Adipose tissue (tissue), 3 donors: ENCODE measurements around the gene MME. TPM values are rescaled to one million over a fixed set of nuclear protein-coding genes. Genes with fewer than 3 reads are reported as not detected.
"Not testable (repeated sequence)": the region's sequence is repeated elsewhere in the genome, so short reads cannot be mapped to it uniquely, and the experiment has no call there.

ENCODE experiments used
- H3K27ac ChIP-seq: one replicate; pipeline ENCODE4 v1.5.1; 2013; ENCODE audit warnings: low read depth, low read length
- WGBS, 3 donors: extraction: QIAGEN DNeasy Blood & Tissue Kit; methylation state at CpG; one replicate each; pipeline ENCODE4 v1.1.7; 2013; 5-methylcytosine and 5-hydroxymethylcytosine counted together
- polyA plus RNA-seq, 3 donors: library from polyadenylated mRNA; stranded (reverse); fragments of 200-250 nt; gene quantifications; one replicate each; pipeline ENCODE4 v1.2.3, GENCODE V29; 2013
- donor health status: healthy with polysubstance abuse.
- donor health status: Bipolar disorder and iron deficiency.
- donor health status: healthy.

The MME gene
- polyA plus RNA-seq, 3 donors, result 16.0 to 97.0 (median 39.8) TPM

DNA sequence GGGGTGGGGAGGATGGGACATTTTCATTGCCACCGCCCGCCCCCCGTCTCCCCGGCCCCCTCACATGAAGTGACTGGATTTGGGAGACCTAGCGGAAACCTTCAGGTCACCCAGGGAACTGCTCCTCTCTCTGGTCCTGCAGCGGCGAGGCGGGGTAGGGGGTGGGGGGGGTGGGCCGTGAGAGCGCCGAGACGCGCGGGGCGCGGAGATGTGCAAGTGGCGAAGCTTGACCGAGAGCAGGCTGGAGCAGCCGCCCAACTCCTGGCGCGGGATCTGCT, 712 bp upstream of the MME start:
- WGBS, 3 donors, result 0 to 2% (median 1%) methylated on average over 10 to 21 of the region's 21 CpGs
- no peak overlapping the region for H3K27ac ChIP-seq

DNA sequence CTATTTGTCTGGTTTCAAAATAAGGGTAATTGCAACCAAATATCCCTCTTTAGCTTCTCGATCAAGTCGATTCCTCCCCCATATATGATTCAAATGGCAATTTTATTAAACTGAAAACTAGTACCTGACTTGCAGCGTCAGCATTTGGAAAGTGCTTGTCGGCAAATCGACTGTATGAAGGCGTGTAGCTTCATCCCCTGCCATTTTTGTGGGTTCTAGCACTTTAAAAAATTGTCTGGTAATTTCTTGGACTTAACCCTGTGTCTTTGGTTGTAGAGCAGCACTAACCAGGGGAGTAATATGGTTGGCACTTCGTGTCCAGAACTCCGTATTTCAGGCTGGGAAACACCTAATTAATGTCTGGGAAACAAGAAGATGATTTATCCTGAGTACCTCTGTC, 573 bp downstream of the MME start:
- H3K27ac ChIP-seq, result no peak overlapping the region
- WGBS, 3 donors, result 36 to 40% (median 39%) methylated on average over 8 of the region's 8 CpGs

DNA sequence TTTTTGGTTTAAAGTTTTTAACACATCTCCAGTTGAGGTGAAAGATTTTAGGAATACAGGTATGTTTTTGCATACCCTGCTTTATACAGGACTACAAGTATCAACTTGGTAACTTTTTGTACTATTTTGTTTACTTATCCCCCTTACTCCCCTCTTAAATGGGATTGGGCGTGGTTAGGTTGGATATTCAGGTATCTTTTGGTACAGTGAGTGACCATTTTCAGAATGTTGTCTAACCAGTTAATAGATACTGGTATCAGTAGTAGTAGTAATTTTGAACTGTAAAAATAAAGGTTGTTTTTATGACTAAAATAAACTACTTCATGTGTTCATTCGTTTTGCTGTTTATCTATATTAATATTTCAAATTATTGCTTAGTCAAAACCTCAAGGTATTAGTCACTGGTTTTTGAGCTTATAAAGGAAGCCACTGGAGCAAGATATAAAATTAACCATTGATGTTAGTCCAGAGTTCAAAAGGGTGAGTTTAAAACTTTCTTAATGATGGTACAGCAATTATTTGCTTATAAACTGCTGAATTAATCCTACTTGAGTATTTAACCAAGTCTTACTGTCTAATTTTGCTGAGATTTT, 3.3 kb downstream of the MME start:
- WGBS, 3 donors, result 38 to 83% (median 59%) methylated on average over 2 of the region's 2 CpGs
- no peak overlapping the region for H3K27ac ChIP-seq

DNA sequence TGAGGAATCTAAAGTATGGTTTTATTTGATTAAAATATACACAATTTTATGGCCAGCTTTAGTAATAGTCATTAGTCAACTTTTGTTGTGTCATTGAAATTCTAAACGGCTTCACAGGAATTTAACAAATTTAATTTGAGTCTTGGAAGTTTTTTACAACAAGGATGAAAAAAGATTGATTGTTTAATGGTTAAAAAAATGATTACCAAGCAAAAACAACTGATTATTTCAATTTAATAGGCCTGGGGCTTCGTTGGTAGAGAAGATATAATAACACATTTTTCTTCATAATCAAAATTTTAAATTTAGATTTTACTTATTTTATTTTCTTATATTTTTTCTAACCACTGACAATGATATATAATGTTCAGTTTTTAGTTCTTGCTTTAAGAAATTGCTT, 4.4 kb downstream of the MME start:
- H3K27ac ChIP-seq, result no peak overlapping the region
- WGBS, 3 donors, result 28 to 65% (median 40%) methylated on average over 2 of the region's 2 CpGs

DNA sequence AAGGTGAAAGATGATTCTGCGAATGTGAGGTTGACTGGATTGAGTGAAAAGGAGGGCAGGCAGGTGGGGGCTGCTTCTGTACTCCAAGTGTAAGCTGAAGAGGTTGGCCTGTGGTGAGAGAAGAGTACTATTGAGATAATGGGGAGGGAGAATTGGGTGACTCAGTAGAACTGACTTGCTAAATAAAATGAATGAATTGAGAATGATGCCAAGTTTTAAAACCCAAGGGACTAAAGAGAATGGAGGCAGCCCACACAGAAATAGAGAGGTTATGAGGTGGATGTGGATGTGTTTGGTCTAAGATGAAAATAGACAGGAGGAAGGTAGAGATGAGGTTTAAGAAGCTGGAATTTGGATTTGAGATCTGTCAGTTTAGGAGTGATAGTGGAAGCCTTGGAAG, 5.9 kb downstream of the MME start:
- no peak overlapping the region for H3K27ac ChIP-seq
- WGBS, 3 donors, result 85 to 93% (median 90%) methylated on average over 1 of the region's 1 CpG

DNA sequence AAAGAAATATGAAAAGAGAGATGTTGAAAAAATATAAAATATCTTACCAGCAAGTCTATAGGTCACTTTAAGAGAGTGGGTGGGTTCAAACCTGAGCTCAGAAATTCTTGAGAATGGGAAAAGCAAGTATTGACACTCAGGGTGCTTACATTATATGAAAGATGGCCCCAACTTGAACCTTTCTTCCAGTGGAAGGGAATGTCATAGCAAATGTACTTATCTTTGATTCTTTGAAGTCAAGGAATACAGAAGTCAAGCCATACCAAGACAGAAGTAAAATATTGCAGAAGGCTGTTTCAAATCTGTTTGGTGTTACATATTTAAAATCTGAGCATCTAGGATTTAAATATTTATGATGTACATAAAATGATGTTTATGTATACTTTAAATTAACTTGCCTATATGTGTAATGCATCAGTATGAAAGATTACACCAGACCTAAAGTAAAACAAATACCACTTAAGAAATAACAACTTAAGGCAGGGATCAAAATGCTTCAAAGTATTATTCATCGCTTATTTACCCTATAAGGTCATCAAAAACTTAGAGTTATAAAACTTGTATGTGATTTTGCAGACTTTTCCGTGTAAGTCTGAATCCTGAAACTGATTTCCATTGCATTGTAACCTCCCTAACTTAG, 8.7 kb downstream of the MME start:
- H3K27ac ChIP-seq, result no peak overlapping the region
- 82 to 91% (median 87%) methylated on average over 2 of the region's 2 CpGs for WGBS, 3 donors

DNA sequence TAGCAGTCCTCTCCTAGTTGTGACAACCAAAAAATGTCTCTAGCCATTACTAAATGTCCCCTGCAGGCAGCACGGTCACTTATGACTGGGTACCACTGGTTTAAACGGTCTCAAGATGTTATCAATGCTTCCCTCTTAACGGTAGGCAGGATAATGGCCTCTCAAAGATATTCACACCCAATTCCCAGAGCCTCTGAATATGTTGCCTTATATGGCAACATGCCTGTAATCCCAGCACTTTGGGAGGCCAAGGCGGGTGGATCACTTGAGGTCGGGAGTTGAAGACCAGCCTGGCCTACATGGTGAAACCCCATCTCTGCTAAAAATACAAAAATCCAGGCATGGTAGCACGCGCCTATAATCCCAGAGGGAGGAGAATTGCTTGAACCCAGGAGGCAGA, 9.4 kb downstream of the MME start:
- 68 to 84% (median 81%) methylated on average over 7 of the region's 7 CpGs for WGBS, 3 donors
- no peak overlapping the region for H3K27ac ChIP-seq

DNA sequence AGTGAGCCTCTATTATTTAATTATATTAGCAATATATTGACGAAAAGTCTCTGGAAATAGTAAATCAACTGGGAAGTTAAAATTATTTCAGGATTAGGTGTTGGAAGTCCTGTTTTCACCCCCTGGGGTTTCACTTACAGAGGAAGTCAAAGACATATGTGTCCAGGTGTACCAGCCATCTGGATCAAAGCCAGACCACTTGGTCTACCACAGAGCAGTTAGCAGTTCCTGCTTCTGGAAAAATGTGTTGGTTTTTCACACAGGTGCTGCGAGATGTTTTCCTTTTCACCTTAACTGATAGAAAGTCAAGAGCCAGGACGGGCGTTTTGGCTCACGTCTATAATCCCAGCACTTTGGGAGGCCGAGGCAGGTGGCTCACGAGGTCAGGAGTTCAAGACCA, 13.1 kb downstream of the MME start:
- WGBS, 3 donors, result 37 to 52% (median 41%) methylated on average over 7 of the region's 7 CpGs

DNA sequence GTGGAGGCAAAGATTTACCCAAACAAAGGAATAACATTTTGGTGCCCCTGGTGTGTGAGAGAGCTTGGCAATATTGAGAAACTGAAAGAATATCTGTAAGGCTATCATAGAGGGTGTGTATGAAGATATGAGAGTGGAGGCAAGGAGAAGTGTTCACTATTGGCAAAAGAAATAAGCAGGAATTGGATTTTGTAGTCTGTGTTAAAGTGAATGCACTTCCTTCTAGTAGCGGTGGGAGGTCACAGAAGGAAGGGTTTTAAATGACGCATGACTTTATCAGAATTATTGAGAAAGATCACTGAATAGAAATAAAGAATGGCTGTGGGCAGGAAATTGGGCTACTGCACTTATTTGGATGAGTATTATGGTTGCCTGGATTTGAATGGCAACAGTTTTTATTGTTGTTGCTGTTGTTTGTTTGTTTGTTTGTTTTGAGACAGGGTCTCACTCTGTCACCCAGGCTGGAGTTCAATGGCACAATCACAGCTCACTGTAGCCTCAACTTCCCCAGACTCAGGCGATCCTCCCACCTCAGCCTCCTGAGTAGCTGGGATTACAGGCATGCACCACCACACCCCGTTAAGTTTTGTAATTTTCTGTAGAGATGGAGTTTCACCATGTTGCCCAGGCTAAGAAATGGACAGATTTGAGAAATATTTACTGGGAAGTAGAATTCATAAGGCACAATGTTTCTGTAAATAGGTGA, 16.3 kb downstream of the MME start:
- no peak overlapping the region for H3K27ac ChIP-seq
- whole genome bisulfite sequencing, 3 donors, result 75 to 83% (median 79%) methylated on average over 4 of the region's 4 CpGs

More for the DNA sequence above, 13.1 kb downstream of the MME start:
- H3K27ac ChIP-seq, result no peak overlapping the region

DNA sequence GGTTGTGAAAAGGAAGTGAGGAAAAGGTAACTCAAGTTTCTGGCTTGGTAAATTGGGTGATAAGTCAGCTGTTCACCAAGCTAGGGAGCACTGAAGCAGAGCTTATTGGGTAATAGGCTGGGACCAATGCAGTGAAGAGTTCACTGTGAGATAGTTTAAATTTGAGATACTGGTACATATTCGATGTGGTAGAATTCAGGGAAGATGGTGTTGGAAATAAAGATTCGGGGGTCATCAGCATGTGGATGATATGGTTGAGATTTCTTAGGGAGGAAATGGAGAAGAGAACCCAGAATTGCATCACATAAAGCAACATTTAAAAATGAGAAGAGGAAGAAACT, 16.9 kb downstream of the MME start:
- 79 to 83% (median 80%) methylated on average over 2 of the region's 2 CpGs for WGBS, 3 donors

DNA sequence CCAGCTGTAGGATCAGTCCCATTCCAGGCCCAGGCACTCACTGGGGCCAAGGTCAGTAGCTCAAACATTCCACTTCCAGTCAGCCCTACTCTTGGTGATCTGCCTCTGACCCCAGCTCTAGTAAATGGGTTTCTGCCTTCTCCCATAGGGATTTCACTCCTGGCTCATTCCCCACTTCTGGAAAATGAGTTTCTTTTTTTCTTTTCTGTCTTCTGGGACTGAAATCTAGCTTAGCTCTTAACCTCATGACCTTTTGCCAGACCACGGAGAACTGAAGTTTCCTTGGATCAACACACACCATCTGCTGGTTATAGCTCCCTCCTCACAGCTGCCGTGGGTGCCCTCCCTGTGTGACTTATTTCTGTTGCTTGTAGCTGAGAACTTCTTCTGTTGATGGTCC, 21.3 kb downstream of the MME start:
- WGBS, 3 donors, result 24 to 59% (median 52%) methylated on average over 2 of the region's 2 CpGs
- no peak overlapping the region for H3K27ac ChIP-seq

More for the DNA sequence above, 16.9 kb downstream of the MME start:
- no peak overlapping the region for H3K27ac ChIP-seq

DNA sequence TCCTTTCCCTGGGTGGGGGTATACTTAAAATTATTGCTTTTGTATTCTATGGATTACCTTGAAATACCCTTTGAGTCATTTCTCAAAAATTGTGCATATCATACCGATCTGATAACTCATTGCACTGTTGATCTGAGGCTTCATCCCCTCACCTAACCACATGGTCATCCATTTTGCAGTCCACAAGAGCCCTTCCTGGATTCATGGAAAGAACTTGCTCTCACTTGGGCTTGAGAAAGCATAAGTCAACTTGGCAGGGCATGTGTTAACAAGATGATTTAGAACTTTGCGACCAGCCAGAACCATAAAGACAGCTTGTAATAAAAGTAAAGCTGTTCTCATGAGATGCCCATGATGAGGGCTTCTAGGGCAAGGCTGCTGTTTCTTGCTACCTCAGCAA, 22.2 kb downstream of the MME start:
- H3K27ac ChIP-seq, result no peak overlapping the region
- WGBS, 3 donors, result 48 to 96% (median 90%) methylated on average over 2 of the region's 2 CpGs

DNA sequence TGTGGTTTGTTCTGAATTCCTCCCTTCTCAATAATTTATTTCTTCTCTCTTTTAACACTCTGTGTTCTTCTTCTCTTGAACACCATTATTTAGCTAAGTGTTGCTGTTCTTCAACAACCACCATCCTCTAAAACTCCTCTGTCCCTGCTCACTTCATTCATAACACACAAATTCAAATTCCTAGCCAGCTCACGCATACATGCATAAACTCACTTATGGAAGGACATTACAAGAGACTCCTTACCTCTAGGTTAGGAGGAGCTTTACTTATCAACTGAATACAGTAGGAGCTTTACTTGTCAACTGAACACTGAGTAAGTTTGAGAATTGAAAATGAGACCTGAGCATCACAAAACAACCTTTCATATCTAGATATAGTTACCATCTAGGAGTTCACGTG, 23.6 kb downstream of the MME start:
- 85 to 97% (median 96%) methylated on average over 2 of the region's 2 CpGs for WGBS, 3 donors
- H3K27ac ChIP-seq, result no peak overlapping the region

DNA sequence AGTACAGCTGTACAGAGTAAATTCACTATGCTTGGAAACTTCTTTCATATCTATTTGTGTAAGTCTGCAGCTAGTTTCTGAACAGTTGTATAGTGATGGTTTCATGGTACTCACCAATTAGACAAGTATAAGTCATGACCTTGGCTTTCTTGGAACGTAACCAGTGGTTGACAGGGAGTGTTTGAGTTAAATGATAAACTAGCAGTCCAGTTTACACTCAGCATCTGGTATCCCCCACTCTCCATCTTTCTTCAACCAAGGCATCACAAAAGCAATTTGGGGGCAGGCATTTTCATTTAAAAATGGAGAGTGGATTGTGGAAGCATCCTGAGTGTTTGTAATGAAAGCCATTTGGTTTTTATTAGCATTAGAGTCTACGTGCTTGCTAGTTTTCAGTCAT, 26.0 kb downstream of the MME start:
- H3K27ac ChIP-seq, result no peak overlapping the region
- WGBS, 3 donors, result 56 to 81% (median 76%) methylated on average over 2 of the region's 2 CpGs

DNA sequence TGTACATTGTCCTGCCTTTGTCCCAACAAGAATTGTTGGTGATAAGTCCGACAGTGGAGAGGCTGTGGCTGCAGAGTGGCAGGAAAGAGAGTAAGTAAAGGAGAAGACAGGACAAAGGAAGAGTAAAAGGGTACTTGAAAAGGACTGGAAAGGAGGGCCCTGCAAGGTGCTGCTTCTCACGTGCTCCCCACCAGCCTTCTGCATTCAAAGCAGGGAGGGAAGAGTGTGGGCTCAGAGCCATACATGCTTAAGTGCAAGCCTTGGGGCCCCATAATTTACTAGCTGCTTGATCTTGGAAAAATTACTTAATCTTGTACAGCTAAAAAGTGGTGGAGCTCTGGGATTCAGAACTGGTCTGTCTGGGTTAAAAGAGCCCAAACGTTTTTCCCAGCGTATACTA, 29.9 kb downstream of the MME start:
- WGBS, 3 donors, result 39 to 73% (median 68%) methylated on average over 4 of the region's 4 CpGs
- H3K27ac ChIP-seq, result no peak overlapping the region

DNA sequence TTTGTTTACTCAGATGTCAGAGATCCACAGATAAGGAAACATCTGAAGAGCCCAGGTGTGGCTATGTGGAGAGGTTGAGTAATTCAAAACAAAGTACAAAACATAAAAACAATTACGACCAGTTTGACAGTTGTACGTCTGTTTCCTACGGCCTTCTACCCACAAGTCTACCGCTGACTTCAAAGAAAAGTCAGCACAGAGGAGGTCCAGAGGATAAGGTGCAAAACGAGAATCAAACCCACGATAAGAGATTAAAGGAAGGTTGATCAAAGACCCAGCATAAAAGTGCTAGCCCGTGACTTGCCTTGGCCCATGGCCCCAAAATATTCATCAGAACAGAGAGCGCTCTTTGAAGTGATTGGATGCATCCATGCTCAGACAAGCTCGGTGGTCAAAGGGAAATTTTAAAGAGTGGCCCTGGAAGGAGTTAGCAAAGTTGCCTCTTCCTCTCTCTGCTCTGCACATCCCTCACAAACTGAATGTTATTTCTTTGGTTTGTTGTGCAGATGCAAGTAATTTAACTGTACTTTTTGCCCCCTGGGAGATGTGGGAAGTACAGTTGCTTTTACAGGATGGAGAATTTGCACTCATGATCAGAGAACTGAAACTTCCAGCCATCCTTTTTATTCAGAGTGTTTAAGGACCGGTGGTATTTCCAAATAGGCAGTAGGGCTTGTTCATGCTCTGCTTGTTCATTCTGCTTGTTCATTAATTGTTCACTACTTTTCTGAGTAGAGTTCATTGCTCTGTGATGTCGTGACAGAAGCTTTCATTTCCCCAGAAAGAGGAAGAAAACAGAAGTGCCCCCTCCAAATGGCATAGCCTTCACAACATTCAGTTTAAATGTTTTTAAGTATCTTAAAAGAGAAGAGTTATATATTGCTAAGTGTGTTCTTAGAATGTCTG, 31.1 kb downstream of the MME start:
- WGBS, 3 donors, result 49 to 61% (median 57%) methylated on average over 11 of the region's 11 CpGs
- no peak overlapping the region for H3K27ac ChIP-seq

DNA sequence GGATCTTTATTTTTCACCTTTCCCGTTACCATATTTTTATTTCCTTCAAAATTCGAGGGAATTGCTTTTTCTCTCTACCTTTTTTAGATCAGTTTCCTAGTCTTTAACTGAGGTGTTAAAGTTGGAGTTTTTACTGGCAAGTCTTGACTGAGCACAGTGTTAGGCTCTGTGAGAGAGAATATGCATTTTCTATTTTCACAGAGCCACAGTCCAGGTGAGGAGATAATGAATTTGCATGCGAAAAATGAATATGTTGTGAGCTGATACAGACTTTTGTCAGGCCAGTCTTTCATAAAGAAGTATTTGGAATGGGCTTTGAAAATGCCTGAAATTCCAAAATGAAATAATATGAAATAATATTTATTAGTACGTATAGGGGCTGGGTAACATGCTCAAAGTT, 31.9 kb downstream of the MME start:
- WGBS, 3 donors, result 59 to 64% (median 64%) methylated on average over 4 of the region's 4 CpGs
- no peak overlapping the region for H3K27ac ChIP-seq

DNA sequence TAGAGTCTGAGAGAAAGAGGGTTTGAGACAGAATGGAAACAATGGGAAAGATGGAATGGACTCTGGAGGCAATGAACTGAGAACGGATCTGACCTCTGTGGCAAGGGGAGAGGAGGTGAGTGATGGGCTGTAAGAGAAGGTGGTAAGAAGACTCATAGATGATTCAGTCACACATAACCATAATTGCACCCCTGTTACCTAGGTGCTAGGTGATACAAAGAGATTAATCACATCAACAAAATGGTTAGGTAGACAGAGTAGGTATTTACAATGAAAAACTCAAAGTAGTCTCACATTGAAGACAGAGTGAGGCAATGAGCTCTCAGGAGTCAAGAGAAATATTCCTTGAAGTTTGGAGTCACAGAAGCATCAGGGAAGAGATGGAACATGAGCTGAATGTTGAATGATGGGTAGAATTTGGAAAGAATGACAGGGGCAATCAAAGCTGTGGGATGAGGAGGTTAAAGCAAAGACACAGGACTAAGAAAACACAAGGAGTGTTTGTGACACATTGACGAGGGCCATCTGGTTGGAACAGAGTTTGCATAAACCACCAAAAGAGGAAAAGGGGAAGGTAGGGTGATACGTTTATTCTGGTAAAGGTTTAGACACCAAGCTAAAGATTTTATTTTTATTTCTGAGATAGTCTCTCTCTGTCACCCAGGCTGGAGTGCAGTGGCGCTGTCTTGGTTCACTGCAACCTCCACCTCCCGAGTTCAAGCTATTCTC, 32.7 kb downstream of the MME start:
- WGBS, 3 donors, result 58 to 81% (median 77%) methylated on average over 5 of the region's 5 CpGs
- no peak overlapping the region for H3K27ac ChIP-seq

DNA sequence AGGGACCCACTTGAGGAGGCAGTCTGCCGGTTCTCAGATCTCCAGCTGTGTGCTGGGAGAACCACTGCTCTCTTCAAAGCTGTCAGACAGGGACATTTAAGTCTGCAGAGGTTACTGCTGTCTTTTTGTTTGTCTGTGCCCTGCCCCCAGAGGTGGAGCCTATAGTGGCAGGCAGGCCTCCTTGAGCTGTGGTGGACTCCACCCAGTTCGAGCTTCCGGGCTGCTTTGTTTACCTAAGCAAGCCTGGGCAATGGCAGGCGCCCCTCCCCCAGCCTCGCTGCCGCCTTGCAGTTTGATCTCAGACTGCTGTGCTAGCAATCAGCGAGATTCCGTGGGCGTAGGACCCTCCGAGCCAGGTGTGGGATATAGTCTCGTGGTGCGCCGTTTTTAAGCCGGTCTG, 44.6 kb downstream of the MME start:
- H3K27ac ChIP-seq, result not testable (repeated sequence)
- WGBS, 3 donors, result 0 to 50% (median 16%) methylated on average over 2 to 4 of the region's 14 CpGs
